ENCODE measurements around the gene ATP2B2.

Gene ATP2B2

DNA sequence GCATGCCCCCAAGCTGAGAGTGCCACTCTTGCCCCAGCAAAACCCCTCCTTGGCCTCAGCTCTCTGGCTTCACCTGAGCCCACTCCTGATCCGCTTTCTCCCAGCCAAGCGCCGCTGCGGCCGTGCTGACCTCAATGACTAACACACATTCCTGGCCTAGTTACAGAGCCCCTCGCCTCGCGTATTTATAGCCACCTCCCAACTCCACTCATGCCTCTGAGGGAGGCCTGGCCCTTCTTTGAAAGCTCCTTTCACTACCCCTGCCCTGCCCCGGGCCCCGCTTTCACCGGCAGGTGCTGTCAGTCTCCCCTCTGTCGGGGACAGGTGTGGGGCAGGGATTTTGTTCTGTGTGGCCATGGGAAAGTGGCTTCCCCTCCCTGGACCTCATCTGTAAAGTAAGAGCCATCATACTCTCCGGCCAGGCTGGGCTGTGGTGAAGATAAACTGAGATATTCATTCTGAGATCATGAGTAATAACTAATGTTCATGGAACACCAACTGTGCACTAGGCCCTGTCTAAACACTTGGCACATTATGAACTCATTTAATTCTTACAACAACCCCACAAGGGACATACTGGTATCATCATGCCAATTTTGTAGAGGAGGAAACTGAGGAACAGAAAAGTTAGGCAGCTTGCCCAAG lies 13.2 kb upstream of the ATP2B2 start:
- peak; percentile 4 for DNase-seq (ENCODE audit: low read depth)
- peaks cover 65% of the 10 kb centered on the region for H3K27me3 ChIP-seq (replicated peaks; ENCODE audit: control insufficient read depth, insufficient read depth, low read length)
- no peaks in the 10 kb centered on the region for H3K36me3 ChIP-seq (ENCODE audit: control insufficient read depth, insufficient read depth, low read length, severe bottlenecking)
- H3K9ac ChIP-seq (ENCODE audit: low read length): no peak overlapping the region
- no peak overlapping the region for H3K4me3 ChIP-seq (ENCODE audit: low read length)
- no peaks in the 10 kb centered on the region for H3K4me1 ChIP-seq (ENCODE audit: control insufficient read depth, insufficient read depth, low read length)
- no peaks in the 10 kb centered on the region for H3K9me3 ChIP-seq (ENCODE audit: control insufficient read depth, low read length)

DNA sequence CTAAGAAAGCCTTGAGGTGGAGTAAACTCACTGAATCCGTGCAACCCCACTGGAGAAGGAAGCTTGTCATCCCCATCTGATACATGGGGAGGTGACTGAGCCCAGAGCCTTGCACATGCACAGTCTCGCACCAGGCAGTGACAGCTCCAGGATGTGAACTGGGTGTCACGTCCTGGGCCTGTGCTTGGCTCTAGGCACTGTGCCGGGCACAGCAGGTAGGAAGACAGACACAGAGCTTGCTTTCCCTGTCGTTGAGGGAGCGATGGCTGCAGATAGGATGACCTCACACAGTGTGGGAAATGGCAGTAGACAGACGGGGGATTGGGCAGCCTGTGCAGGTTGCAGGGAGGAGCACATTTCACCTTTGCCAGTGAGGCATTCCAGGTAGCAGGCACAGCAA lies 12.2 kb upstream of the ATP2B2 start:
- Histone ChIP-seq H3K4me3 (ENCODE audit: low read length) (no peak overlapping the region), H3K36me3 (ENCODE audit: control insufficient read depth, insufficient read depth, low read length, severe bottlenecking) (no peaks in the 10 kb centered on the region), H3K9ac (ENCODE audit: low read length) (no peak overlapping the region), H3K27me3 (replicated peaks; ENCODE audit: control insufficient read depth, insufficient read depth, low read length) (peaks cover 60% of the 10 kb centered on the region), H3K9me3 (ENCODE audit: control insufficient read depth, low read length) (no peaks in the 10 kb centered on the region), H3K4me1 (ENCODE audit: control insufficient read depth, insufficient read depth, low read length) (no peaks in the 10 kb centered on the region)
- DNase-seq (ENCODE audit: low read depth): no peak

DNA sequence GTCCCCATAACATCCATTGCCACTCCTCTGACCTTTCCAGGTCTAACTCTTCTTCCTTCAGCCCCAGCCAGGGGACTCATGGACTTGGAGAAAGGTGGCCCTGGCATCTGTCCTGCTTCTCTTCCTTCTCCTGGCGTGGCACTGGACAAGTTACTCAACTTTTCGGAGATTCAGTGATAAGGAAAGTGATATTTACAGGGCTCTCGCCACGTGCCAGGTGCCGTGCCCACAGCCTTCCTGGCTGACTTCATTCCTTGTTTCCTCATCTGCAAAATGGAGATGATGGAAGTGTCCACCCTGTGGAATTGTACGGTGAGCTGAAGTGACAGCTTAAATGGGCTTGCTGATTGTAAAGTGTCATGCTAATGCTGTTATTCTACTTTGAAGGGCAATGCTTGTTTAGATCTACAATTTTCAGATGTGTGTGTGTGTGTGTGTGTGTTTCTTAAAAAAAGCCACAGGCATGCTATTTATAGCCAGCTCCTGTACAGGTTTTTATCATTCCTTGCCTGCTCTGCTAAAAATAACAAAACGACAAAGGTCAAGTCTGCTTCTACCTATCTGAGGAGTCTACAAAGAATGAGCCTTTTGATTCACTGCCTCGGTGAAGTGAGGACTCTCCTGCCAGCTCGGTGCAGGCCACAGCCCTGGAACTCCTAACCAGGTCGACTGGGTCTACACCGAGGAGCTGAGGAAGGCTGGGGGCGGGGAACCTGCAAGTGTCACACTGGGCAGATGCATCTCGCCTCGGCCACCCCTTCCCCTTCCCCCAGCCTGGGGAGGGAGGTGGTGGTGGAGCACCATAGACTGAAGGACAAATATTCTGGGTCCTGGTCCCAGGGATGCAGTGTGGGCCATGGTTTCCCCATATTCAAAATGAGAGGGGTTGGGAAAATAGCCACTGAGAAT lies 11.4 kb upstream of the ATP2B2 start:
- Histone ChIP-seq H3K9me3 (ENCODE audit: control insufficient read depth, low read length) (peaks cover 1% of the 10 kb centered on the region), H3K9ac (ENCODE audit: low read length) (no peak overlapping the region), H3K36me3 (ENCODE audit: control insufficient read depth, insufficient read depth, low read length, severe bottlenecking) (no peaks in the 10 kb centered on the region), H3K4me3 (ENCODE audit: low read length) (no peak overlapping the region), H3K4me1 (ENCODE audit: control insufficient read depth, insufficient read depth, low read length) (no peaks in the 10 kb centered on the region), H3K27me3 (replicated peaks; ENCODE audit: control insufficient read depth, insufficient read depth, low read length) (peaks cover 54% of the 10 kb centered on the region)
- DNase-seq (ENCODE audit: low read depth): no peak

DNA sequence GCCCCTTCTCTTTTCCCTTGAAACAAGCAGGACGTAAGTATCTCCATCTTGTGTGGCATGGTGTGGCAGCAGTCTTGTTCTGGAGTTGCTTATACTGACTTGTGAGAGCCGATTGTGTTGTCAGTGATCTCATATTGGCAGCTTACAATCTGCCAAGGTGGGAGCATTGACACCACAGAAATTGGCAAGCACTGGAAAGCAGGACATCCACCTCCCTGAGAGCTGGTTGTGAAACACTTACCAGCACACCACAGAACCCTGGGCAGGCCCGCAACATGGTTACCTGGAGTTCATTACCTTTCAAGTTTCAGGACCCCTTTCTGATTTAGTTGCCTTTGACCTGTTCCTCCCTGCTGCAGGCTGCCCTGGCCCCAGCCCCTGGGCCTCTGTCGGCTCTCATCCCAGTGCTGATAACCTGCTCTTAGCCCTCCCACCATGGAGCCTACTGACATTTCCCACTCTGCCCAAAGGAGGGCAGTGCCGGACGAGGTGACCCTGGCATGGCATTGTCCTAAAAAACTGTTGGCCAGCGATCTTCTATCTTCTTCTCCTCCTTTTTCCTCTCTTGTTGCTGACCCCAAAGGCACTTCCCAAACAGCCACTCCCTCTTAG lies 10.6 kb upstream of the ATP2B2 start:
- peaks cover 9% of the 10 kb centered on the region for H3K9me3 ChIP-seq (ENCODE audit: control insufficient read depth, low read length)
- no peaks in the 10 kb centered on the region for H3K36me3 ChIP-seq (ENCODE audit: control insufficient read depth, insufficient read depth, low read length, severe bottlenecking)
- no peak overlapping the region for H3K4me3 ChIP-seq (ENCODE audit: low read length)
- peaks cover 53% of the 10 kb centered on the region for H3K27me3 ChIP-seq (replicated peaks; ENCODE audit: control insufficient read depth, insufficient read depth, low read length)
- no peak for DNase-seq (ENCODE audit: low read depth)
- no peaks in the 10 kb centered on the region for H3K4me1 ChIP-seq (ENCODE audit: control insufficient read depth, insufficient read depth, low read length)
- no peak overlapping the region for H3K9ac ChIP-seq (ENCODE audit: low read length)

DNA sequence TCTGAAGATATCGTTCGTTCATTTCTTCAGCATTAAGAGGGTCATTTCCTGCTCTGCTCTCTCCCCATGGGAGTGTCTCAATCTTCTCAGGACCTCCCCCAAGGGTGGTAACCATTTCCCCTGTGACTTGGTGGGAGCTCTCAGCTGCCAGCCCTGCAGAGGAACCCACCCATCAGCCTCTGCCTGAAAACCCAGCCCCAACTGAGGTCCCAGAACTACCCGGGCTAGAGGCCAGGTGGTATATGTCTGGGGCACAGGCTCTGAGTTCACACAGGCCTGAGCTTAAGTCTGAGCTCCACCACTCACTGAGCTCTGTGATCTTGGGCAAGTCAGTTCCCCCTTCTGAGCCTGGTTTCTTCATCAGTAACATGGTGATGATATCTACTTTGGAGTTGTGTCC lies 10.0 kb upstream of the ATP2B2 start:
- H3K9me3 ChIP-seq (ENCODE audit: control insufficient read depth, low read length): peaks cover 13% of the 10 kb centered on the region
- no peak overlapping the region for H3K9ac ChIP-seq (ENCODE audit: low read length)
- H3K4me1 ChIP-seq (ENCODE audit: control insufficient read depth, insufficient read depth, low read length): no peaks in the 10 kb centered on the region
- H3K27me3 ChIP-seq (replicated peaks; ENCODE audit: control insufficient read depth, insufficient read depth, low read length): peaks cover 51% of the 10 kb centered on the region
- DNase-seq (ENCODE audit: low read depth): no peak
- H3K4me3 ChIP-seq (ENCODE audit: low read length): no peak overlapping the region
- no peaks in the 10 kb centered on the region for H3K36me3 ChIP-seq (ENCODE audit: control insufficient read depth, insufficient read depth, low read length, severe bottlenecking)

DNA sequence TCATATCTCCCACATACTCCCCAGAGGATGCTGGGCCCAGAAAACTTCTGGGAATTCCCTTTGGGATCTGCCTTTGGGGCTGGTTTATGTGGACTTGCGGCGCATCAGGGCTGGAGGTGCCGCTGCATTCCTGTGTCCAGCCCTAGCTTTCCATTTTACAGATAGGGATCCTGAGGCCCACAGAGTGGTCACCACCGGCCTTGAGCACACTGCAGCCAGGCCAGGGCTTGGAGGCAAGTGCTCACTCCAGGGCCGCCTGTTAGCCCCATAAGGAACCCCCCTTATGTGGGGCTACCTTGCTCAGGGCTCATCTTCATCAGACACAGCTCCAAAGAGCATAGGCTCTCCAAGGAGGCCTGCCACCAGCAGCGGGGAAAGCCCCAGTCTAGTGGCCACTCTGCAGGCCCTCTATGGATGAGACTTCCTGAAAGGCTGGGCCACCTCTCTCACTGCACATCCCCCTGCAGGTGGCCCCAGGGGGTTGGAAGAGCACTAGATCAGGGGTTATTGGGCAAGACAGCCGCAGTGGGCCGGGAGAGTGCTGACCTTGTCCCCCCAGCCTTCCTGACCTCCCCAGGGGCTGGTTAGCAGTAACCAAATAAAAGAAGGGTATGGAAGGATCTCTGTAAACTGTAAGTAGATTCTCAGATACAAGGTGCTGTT lies 9.2 kb upstream of the ATP2B2 start:
- no peaks in the 10 kb centered on the region for H3K36me3 ChIP-seq (ENCODE audit: control insufficient read depth, insufficient read depth, low read length, severe bottlenecking)
- no peak overlapping the region for H3K4me3 ChIP-seq (ENCODE audit: low read length)
- no peak for DNase-seq (ENCODE audit: low read depth)
- no peaks in the 10 kb centered on the region for H3K4me1 ChIP-seq (ENCODE audit: control insufficient read depth, insufficient read depth, low read length)
- peaks cover 48% of the 10 kb centered on the region for H3K27me3 ChIP-seq (replicated peaks; ENCODE audit: control insufficient read depth, insufficient read depth, low read length)
- no peak overlapping the region for H3K9ac ChIP-seq (ENCODE audit: low read length)
- H3K9me3 ChIP-seq (ENCODE audit: control insufficient read depth, low read length): peaks cover 17% of the 10 kb centered on the region

DNA sequence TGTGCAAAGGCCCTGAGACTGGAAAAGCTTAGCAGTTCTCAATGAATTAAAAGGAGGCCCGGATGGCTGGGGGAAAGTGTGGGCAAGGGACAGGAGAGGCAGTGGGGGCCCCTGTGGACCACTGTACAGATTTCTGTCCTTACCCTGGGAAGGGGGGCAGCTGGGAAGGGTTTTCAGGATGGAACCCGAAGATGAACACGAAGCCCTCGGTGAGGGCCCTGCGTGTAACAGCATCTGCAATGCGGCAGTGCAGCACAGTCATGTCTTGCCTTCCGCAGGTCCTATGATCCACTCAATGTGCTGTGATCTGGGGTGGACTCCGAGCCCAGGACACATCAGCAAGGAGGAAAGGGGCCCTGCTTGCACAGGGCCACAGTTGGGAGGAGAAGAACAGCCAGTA lies 7.9 kb upstream of the ATP2B2 start:
- H3K36me3 ChIP-seq (ENCODE audit: control insufficient read depth, insufficient read depth, low read length, severe bottlenecking): no peaks in the 10 kb centered on the region
- no peak overlapping the region for H3K9ac ChIP-seq (ENCODE audit: low read length)
- peaks cover 59% of the 10 kb centered on the region for H3K27me3 ChIP-seq (replicated peaks; ENCODE audit: control insufficient read depth, insufficient read depth, low read length)
- H3K9me3 ChIP-seq (ENCODE audit: control insufficient read depth, low read length): peaks cover 17% of the 10 kb centered on the region
- no peak overlapping the region for H3K4me3 ChIP-seq (ENCODE audit: low read length)
- DNase-seq (ENCODE audit: low read depth): no peak
- no peaks in the 10 kb centered on the region for H3K4me1 ChIP-seq (ENCODE audit: control insufficient read depth, insufficient read depth, low read length)

DNA sequence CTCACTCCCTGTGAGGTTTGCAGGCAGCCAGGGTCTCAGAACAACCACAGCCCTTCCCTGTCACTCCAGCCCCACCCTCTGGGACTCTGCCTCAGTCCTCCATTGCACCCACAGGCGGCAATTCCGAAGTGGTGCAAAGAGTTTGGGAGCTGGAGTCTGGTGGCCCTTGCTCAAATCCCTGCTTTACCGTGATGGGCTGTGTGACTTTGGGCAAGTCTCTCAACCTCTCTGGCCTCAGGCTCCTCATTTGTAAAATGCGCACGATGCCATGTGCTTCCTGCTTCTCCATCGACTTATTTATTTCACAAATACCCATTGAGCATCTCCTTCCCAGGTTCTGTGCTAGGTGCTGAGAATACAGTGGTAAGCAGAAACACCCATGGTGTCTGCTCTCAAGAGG lies 7.3 kb upstream of the ATP2B2 start:
- H3K9me3 ChIP-seq (ENCODE audit: control insufficient read depth, low read length): peaks cover 17% of the 10 kb centered on the region
- no peaks in the 10 kb centered on the region for H3K36me3 ChIP-seq (ENCODE audit: control insufficient read depth, insufficient read depth, low read length, severe bottlenecking)
- H3K27me3 ChIP-seq (replicated peaks; ENCODE audit: control insufficient read depth, insufficient read depth, low read length): peaks cover 62% of the 10 kb centered on the region
- no peaks in the 10 kb centered on the region for H3K4me1 ChIP-seq (ENCODE audit: control insufficient read depth, insufficient read depth, low read length)
- DNase-seq (ENCODE audit: low read depth): no peak
- H3K4me3 ChIP-seq (ENCODE audit: low read length): no peak overlapping the region
- H3K9ac ChIP-seq (ENCODE audit: low read length): no peak overlapping the region

DNA sequence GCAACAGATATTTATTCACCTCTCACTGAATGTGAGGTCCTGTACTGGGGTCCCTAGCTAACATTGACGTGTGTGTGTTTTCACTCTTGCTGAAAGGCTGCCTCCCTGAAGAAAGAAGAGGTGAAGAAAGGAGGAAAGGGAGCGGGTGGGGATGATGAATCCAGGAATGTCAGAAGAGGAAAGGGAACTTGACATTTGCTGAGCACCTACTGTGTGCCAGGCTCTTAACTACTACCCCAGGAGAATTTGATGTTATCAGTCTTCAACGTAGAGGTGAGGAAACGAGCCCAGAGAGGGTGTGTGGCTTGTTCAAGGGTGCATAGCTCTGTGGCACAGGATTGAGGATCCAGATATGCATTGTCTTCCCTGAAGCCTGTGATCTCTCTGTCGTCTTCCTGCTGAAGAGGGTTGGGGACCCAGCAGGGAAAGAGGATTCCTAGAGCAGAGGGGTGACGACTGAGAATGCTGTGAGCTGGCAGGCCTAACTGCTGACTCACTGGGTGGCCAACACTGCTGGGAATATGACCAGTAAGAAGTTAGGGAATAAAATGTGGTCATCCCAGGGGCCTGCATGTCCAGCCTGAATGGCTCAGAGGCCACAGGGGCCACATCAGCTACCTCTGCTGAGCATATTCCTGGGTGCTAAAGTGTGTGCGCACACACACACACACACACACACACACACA lies 6.6 kb upstream of the ATP2B2 start:
- Histone ChIP-seq H3K9me3 (ENCODE audit: control insufficient read depth, low read length) (peaks cover 17% of the 10 kb centered on the region), H3K9ac (ENCODE audit: low read length) (no peak overlapping the region), H3K27me3 (replicated peaks; ENCODE audit: control insufficient read depth, insufficient read depth, low read length) (peaks cover 68% of the 10 kb centered on the region), H3K4me1 (ENCODE audit: control insufficient read depth, insufficient read depth, low read length) (no peaks in the 10 kb centered on the region), H3K36me3 (ENCODE audit: control insufficient read depth, insufficient read depth, low read length, severe bottlenecking) (no peaks in the 10 kb centered on the region), H3K4me3 (ENCODE audit: low read length) (no peak overlapping the region)
- peak; percentile 23 for DNase-seq (ENCODE audit: low read depth)

DNA sequence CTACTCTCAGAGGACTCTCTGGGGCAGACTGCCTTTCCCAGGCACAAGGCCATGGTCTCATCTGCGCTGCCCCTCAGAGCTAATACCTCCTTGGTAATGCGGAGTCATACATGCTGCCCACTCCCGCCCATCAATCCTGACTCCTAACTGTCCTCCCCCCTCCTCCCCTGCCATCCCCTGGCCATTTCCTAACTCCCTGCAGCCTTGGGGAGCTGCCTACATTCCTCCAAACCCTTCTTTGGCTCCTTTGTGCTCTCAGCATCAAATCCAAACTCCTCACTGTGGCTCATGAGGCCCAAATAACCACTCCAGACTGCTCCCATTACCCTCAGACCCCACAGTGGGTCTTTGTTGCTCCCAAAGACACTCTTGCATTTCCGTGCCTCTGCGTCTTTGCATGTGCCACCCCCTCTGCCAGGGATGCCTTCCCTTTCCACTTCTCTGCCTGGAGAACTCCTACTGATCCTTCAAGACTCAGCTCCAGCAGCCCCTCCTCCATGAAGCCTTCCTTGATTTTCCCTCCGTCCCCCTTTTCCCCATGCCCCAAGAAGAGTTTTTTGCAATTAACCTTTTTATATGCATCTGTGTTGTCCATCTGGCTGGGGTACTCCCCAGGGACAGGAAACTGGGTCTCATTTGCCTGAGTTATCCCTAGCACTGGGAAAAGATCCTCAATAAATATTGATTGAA lies 5.5 kb upstream of the ATP2B2 start:
- Histone ChIP-seq H3K4me3 (ENCODE audit: low read length) (no peak overlapping the region), H3K36me3 (ENCODE audit: control insufficient read depth, insufficient read depth, low read length, severe bottlenecking) (no peaks in the 10 kb centered on the region), H3K9ac (ENCODE audit: low read length) (no peak overlapping the region), H3K4me1 (ENCODE audit: control insufficient read depth, insufficient read depth, low read length) (peaks cover under 1% of the 10 kb centered on the region), H3K9me3 (ENCODE audit: control insufficient read depth, low read length) (peaks cover 17% of the 10 kb centered on the region), H3K27me3 (replicated peaks; ENCODE audit: control insufficient read depth, insufficient read depth, low read length) (peaks cover 68% of the 10 kb centered on the region)
- no peak for DNase-seq (ENCODE audit: low read depth)

All from adipocyte (in vitro differentiated cells).